HepG2 (cell line): ENCODE measurements around the gene RAD54L2. TPM values are rescaled to one million over a fixed set of nuclear protein-coding genes. Genes with fewer than 3 reads are reported as not detected.

Experiments
- HNRNPK ChIP-seq: fragments of 200-400 bp; formaldehyde crosslinking; IDR thresholded peaks from 2 replicates; pipeline ENCODE4 v1.6.1; 2018; ENCODE audit warnings: low read length, low read depth, moderate library complexity, mild to moderate bottlenecking; ENCODE audit not compliant: poor library complexity, severe bottlenecking
- SMAD3 ChIP-seq: sonication (generic); formaldehyde crosslinking; IDR thresholded peaks from 2 replicates; pipeline ENCODE4 v1.4.0; 2020; ENCODE audit warnings: missing genetic modification reagents
- SMAD9 ChIP-seq: sonication (generic); formaldehyde crosslinking; IDR thresholded peaks from 2 replicates; pipeline ENCODE4 v1.5.1; 2020; ENCODE audit warnings: mild to moderate bottlenecking, missing genetic modification reagents
- ZNF629 ChIP-seq: sonication (generic); formaldehyde crosslinking; conservative IDR thresholded peaks from 2 replicates; pipeline ENCODE4 v1.5.0; 2020; ENCODE audit warnings: missing genetic modification reagents
- ZNF644 ChIP-seq: IDR thresholded peaks from 2 replicates; pipeline ENCODE4 v1.6.1; 2016; ENCODE audit warnings: low read depth
- ZNF790 ChIP-seq: sonication (generic); formaldehyde crosslinking; IDR thresholded peaks from 2 replicates; pipeline ENCODE4 v1.8.0; 2022; ENCODE audit warnings: missing genetic modification reagents, mild to moderate bottlenecking, borderline replicate concordance
- polyA plus RNA-seq, 8 experiments: library from polyadenylated mRNA; depleted of rRNA in 3 of 8; stranded (reverse) in 7 of 8; unstranded in 1 of 8; fragments of >200 nt; fragmentation: Illumina TruSeq in 4 of 8; extraction: Trizol in 4 of 8; gene quantifications; 2 replicates each; pipeline versions ENCODE4 v1.2.1 to v1.2.3, GENCODE V29; 2011 to 2016; ENCODE audit warnings: low read depth in 4 of 8, missing spikeins in 1 of 8, mixed read lengths in 1 of 8; ENCODE audit not compliant: insufficient read depth in 1 of 8
- total RNA-seq, 5 experiments: library from RNA; depleted of rRNA; stranded (reverse); fragments of >200 nt; fragmentation: Illumina TruSeq; extraction: Trizol; gene quantifications; 2 replicates each; pipeline ENCODE4 v1.2.3, GENCODE V29; 2016; ENCODE audit warnings: low read depth in 1 of 5
- TF ChIP-seq, protein P1 (sequence below): sonication (generic); formaldehyde crosslinking; IDR thresholded peaks from 2 replicates; pipeline ENCODE4 v1.5.0; 2020; ENCODE audit warnings: missing genetic modification reagents
- TF ChIP-seq, protein P2 (sequence below): sonication (generic); formaldehyde crosslinking; IDR thresholded peaks from 2 replicates; pipeline ENCODE4 v1.4.0; 2020; ENCODE audit warnings: mild to moderate bottlenecking, missing genetic modification reagents
- TF ChIP-seq, protein P3 (sequence below): IDR thresholded peaks from 2 replicates; pipeline ENCODE4 v1.6.1; 2016; ENCODE audit warnings: low read depth, missing genetic modification reagents, missing compliant biosample characterization
- TF ChIP-seq, protein P4 (sequence below): sonication (generic); formaldehyde crosslinking; IDR thresholded peaks from 2 replicates; pipeline ENCODE4 v1.4.0; 2020; ENCODE audit warnings: missing genetic modification reagents, borderline replicate concordance

Gene RAD54L2
- total and polyA plus RNA-seq, 2 of the 13 experiments (the other 11 are each of a cell fraction or from before 2014, with no cell fraction given), result 5.5 to 14.8 TPM

DNA sequence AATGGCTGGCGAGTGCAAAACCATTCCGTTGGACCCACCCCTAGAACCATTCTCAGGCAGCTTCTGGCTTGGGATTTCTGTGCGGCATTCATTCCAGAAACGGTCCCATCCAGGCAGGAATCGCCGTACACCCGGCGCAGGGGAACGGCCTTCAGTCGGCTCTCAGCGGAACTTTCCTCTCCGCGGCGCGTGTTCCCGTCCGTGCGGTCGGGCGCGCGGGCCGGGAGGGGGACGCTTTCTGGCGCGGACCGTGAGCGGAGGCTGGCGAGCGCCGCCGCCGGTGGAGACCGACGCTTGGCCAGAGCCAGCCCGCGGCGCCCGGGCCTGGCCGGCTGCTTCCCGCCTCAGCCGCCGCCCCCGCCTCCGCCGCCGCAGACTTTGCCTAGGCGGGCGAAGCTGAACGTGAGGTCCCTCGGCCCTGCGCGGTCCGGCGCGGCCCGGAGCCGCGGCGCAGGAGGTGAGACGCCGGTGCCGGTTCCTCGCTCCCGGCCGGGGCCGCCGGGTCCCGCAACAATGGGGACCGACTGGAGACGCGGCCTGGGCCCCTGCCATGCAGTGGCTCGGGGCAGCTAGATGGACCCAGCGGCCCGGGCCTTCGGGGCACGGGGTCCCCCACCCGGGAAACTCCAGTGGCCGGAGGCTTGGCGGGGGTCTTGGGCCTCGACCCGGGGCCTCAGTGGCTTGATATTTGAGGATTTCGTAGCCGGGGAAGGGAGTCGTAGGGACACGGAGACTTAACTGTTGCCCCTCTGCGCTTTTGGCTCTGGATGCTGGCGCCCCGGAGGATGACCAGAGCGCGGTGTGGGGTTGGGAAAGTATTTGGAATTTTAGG is at the start of gene RAD54L2 (continued):
- peak; percentile 61; the same call in 1 of the 2 replicates for TF ChIP-seq ZNF629 (CRISPR knock-in tag)
- TF ChIP-seq, protein P1, sequence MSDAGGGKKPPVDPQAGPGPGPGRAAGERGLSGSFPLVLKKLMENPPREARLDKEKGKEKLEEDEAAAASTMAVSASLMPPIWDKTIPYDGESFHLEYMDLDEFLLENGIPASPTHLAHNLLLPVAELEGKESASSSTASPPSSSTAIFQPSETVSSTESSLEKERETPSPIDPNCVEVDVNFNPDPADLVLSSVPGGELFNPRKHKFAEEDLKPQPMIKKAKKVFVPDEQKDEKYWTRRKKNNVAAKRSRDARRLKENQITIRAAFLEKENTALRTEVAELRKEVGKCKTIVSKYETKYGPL (CRISPR knock-in tag), result 0 out of 2 replicates have a peak, but pooled peaks have one; percentile 15
- TF ChIP-seq SMAD9 (CRISPR knock-in tag), result no peak
- 0 out of 2 replicates have a peak, but pooled peaks have one; percentile 47 for TF ChIP-seq ZNF790 (CRISPR knock-in tag)
- peak; percentile 92 for TF ChIP-seq SMAD3
- TF ChIP-seq, protein P2, sequence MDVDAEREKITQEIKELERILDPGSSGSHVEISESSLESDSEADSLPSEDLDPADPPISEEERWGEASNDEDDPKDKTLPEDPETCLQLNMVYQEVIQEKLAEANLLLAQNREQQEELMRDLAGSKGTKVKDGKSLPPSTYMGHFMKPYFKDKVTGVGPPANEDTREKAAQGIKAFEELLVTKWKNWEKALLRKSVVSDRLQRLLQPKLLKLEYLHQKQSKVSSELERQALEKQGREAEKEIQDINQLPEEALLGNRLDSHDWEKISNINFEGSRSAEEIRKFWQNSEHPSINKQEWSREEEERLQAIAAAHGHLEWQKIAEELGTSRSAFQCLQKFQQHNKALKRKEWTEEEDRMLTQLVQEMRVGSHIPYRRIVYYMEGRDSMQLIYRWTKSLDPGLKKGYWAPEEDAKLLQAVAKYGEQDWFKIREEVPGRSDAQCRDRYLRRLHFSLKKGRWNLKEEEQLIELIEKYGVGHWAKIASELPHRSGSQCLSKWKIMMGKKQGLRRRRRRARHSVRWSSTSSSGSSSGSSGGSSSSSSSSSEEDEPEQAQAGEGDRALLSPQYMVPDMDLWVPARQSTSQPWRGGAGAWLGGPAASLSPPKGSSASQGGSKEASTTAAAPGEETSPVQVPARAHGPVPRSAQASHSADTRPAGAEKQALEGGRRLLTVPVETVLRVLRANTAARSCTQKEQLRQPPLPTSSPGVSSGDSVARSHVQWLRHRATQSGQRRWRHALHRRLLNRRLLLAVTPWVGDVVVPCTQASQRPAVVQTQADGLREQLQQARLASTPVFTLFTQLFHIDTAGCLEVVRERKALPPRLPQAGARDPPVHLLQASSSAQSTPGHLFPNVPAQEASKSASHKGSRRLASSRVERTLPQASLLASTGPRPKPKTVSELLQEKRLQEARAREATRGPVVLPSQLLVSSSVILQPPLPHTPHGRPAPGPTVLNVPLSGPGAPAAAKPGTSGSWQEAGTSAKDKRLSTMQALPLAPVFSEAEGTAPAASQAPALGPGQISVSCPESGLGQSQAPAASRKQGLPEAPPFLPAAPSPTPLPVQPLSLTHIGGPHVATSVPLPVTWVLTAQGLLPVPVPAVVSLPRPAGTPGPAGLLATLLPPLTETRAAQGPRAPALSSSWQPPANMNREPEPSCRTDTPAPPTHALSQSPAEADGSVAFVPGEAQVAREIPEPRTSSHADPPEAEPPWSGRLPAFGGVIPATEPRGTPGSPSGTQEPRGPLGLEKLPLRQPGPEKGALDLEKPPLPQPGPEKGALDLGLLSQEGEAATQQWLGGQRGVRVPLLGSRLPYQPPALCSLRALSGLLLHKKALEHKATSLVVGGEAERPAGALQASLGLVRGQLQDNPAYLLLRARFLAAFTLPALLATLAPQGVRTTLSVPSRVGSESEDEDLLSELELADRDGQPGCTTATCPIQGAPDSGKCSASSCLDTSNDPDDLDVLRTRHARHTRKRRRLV, result no peak; the same call in 1 of the 2 replicates
- TF ChIP-seq, protein P3, sequence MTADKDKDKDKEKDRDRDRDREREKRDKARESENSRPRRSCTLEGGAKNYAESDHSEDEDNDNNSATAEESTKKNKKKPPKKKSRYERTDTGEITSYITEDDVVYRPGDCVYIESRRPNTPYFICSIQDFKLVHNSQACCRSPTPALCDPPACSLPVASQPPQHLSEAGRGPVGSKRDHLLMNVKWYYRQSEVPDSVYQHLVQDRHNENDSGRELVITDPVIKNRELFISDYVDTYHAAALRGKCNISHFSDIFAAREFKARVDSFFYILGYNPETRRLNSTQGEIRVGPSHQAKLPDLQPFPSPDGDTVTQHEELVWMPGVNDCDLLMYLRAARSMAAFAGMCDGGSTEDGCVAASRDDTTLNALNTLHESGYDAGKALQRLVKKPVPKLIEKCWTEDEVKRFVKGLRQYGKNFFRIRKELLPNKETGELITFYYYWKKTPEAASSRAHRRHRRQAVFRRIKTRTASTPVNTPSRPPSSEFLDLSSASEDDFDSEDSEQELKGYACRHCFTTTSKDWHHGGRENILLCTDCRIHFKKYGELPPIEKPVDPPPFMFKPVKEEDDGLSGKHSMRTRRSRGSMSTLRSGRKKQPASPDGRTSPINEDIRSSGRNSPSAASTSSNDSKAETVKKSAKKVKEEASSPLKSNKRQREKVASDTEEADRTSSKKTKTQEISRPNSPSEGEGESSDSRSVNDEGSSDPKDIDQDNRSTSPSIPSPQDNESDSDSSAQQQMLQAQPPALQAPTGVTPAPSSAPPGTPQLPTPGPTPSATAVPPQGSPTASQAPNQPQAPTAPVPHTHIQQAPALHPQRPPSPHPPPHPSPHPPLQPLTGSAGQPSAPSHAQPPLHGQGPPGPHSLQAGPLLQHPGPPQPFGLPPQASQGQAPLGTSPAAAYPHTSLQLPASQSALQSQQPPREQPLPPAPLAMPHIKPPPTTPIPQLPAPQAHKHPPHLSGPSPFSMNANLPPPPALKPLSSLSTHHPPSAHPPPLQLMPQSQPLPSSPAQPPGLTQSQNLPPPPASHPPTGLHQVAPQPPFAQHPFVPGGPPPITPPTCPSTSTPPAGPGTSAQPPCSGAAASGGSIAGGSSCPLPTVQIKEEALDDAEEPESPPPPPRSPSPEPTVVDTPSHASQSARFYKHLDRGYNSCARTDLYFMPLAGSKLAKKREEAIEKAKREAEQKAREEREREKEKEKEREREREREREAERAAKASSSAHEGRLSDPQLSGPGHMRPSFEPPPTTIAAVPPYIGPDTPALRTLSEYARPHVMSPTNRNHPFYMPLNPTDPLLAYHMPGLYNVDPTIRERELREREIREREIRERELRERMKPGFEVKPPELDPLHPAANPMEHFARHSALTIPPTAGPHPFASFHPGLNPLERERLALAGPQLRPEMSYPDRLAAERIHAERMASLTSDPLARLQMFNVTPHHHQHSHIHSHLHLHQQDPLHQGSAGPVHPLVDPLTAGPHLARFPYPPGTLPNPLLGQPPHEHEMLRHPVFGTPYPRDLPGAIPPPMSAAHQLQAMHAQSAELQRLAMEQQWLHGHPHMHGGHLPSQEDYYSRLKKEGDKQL (CRISPR knock-in tag), result 0 out of 2 replicates have a peak, but pooled peaks have one; percentile 48
- TF ChIP-seq, protein P4, sequence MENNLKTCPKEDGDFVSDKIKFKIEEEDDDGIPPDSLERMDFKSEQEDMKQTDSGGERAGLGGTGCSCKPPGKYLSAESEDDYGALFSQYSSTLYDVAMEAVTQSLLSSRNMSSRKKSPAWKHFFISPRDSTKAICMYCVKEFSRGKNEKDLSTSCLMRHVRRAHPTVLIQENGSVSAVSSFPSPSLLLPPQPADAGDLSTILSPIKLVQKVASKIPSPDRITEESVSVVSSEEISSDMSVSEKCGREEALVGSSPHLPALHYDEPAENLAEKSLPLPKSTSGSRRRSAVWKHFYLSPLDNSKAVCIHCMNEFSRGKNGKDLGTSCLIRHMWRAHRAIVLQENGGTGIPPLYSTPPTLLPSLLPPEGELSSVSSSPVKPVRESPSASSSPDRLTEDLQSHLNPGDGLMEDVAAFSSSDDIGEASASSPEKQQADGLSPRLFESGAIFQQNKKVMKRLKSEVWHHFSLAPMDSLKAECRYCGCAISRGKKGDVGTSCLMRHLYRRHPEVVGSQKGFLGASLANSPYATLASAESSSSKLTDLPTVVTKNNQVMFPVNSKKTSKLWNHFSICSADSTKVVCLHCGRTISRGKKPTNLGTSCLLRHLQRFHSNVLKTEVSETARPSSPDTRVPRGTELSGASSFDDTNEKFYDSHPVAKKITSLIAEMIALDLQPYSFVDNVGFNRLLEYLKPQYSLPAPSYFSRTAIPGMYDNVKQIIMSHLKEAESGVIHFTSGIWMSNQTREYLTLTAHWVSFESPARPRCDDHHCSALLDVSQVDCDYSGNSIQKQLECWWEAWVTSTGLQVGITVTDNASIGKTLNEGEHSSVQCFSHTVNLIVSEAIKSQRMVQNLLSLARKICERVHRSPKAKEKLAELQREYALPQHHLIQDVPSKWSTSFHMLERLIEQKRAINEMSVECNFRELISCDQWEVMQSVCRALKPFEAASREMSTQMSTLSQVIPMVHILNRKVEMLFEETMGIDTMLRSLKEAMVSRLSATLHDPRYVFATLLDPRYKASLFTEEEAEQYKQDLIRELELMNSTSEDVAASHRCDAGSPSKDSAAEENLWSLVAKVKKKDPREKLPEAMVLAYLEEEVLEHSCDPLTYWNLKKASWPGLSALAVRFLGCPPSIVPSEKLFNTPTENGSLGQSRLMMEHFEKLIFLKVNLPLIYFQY (CRISPR knock-in tag), result peak; percentile 79; the same call in 1 of the 2 replicates
- TF ChIP-seq HNRNPK, result peak; percentile 60
- TF ChIP-seq ZNF644, result no peak
